Measurements from ENCODE around the gene NVL.

DNA sequence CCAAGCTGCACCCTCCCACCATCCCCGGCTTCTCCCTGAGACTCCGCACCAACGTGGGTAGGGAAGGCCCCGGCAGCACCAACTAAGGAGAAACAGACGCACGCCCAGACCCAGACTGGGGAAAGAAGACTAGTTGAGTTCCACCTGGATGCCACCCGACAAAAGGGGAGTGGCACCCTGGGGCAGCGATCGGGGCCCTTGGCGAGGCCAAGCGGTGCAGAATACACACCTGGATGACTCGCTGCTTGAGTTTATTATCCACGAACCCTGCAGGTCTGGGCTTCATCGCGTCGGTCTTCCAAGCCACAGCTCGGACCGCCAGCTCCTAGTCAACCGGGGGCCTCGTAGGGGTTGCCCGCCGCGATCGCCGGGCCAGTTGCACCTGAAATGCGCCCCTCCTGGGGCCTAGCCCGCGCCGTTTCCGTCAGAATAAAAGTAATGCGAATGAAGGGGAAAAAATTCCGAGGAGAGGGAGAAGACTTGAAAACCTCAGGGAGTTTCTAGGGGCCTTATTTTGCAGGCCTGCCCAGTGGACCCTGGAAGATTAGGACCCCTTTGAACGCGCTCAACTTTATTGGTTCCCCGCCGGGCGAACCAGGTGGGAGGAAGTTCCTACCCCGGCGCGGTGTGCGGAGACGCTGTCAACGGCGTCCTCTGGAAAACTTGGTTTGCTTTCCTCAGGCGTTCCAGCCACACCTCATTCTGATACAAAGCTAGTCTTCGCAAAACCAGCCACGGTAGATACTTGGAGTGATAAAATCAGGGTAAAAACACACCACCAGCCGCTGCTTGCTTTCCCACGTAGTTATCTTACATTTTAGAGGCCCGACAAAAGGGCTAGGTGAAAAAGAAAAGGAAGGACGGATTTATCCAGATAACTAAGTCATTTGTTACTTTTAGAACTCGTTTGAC, at the start of gene NVL:
- TF ChIP-seq, protein P1, sequence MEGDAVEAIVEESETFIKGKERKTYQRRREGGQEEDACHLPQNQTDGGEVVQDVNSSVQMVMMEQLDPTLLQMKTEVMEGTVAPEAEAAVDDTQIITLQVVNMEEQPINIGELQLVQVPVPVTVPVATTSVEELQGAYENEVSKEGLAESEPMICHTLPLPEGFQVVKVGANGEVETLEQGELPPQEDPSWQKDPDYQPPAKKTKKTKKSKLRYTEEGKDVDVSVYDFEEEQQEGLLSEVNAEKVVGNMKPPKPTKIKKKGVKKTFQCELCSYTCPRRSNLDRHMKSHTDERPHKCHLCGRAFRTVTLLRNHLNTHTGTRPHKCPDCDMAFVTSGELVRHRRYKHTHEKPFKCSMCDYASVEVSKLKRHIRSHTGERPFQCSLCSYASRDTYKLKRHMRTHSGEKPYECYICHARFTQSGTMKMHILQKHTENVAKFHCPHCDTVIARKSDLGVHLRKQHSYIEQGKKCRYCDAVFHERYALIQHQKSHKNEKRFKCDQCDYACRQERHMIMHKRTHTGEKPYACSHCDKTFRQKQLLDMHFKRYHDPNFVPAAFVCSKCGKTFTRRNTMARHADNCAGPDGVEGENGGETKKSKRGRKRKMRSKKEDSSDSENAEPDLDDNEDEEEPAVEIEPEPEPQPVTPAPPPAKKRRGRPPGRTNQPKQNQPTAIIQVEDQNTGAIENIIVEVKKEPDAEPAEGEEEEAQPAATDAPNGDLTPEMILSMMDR (IDR thresholded peaks at IDR 0.05) = peak in 1 of 3 experiments; percentile 15
- TF ChIP-seq POLR2AphosphoS5 (IDR thresholded peaks at IDR 0.05; ENCODE audit: insufficient read depth in 1 of 2, low read depth in 1 of 2) = peak; percentile 85 to 87
- TF ChIP-seq POLR2A (IDR thresholded peaks at IDR 0.05) = no peak

Measured in vagina (tissue), 2 donors.